ENCODE results near the gene ACOX1.

DNA sequence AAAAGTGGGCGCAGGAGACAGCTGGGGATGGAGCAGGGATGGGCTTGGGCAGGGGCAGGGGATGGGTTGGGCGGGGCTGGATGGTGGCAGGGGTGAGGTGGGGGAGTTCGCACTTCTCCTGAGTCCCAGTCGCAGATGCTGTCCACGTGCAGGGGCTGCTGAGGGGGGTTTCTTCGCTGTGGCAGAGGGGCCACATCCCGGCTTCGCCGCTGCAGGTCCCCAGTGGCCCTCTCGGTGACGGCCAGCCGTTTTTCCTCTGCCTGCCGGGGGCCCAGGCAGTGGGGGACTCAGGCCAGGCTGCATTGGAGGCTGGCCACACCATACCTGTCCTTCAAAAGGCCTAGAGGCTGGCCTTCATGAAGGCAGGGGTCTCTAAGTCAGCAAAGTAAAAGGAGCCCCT lies 39.8 kb upstream of the ACOX1 start:
- TF ChIP-seq GATA3 (IDR thresholded peaks at IDR 0.05; ENCODE audit: low read depth, low read length) (no peak), GATA2 (IDR thresholded peaks at IDR 0.05; ENCODE audit: low read depth, low read length) (no peak)
